D721Med (cell line): ENCODE measurements around the gene AUTS2.

Source experiments
- DNase-seq: peaks from one replicate; pipeline ENCODE4 v3.0.0; 2011; ENCODE audit warnings: low spot score; ENCODE audit not compliant: insufficient read length
- FAIRE-seq: peaks from 2 replicates; lab custom pipeline; 2011; peaks lifted over from hg19 to GRCh38; lab: Jason Lieb, UNC
- TF ChIP-seq, protein P1 (sequence below): IDR thresholded peaks from 2 replicates; pipeline ENCODE4 v1.5.1; 2012; ENCODE audit warnings: mild to moderate bottlenecking, control low read depth; ENCODE audit not compliant: insufficient read depth; ENCODE audit errors: missing control alignments

Gene AUTS2

DNA sequence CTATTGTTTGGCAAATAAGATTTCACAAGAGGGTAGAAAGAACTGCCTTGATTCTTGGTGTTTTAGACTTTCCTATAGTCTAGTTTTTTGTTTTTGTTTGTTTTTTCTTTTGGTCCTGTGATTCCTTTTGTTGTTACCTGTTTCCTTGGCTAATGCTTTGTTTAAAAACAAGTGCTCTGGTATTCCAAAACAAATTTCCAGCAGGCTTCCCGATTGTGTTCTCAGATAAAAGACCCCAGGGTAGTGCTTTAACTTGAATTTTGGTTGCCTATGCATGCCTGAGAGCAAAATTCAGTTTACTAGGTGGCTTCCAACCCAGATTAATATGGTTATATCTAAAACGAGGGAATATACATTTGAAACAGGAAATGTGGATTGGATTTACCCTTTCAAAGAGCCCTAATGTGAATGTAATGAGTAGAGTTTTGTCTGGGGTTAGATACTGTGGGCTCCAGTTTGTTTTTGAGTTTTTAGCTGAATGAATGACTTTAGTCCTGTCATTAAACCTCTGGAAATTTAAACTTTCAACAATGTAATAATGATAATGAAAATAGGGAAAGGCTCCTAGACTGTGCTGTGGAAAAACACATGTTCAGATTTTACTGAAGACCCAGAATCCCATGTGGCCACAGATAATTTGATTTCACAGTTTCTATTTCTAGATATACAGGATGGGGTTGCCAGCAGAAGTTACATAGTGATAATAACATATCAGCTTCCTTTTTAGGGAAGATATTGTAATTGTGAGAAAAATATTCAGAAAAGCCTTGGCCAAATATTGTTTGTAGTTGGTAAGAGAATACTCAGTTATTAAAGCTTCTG, 23.9 kb downstream of the AUTS2 start:
- FAIRE-seq: no peak
- TF ChIP-seq, protein P1, sequence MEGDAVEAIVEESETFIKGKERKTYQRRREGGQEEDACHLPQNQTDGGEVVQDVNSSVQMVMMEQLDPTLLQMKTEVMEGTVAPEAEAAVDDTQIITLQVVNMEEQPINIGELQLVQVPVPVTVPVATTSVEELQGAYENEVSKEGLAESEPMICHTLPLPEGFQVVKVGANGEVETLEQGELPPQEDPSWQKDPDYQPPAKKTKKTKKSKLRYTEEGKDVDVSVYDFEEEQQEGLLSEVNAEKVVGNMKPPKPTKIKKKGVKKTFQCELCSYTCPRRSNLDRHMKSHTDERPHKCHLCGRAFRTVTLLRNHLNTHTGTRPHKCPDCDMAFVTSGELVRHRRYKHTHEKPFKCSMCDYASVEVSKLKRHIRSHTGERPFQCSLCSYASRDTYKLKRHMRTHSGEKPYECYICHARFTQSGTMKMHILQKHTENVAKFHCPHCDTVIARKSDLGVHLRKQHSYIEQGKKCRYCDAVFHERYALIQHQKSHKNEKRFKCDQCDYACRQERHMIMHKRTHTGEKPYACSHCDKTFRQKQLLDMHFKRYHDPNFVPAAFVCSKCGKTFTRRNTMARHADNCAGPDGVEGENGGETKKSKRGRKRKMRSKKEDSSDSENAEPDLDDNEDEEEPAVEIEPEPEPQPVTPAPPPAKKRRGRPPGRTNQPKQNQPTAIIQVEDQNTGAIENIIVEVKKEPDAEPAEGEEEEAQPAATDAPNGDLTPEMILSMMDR: no peak
- DNase-seq: no peak

DNA sequence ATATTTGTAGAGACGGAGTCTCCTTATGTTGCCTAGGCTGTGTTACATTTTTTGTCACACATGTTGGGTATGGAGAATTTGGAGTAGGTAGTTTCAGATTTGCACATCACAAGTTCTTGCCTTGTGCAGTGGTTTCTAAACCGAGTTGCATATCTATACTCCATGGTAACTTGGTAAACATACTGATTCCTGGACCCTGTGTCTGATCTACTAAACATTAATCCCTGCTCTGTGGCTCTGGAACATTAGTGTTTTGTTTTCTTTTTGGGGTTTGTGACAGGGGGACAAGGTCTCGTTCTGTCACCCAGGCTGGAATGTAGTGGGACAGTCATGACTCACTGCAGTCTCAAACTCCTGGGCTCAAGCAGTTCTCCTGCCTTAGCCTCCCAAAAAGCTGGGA, 24.7 kb downstream of the AUTS2 start:
- DNase-seq (no peak), FAIRE-seq (no peak)
- TF ChIP-seq, protein P1: no peak

DNA sequence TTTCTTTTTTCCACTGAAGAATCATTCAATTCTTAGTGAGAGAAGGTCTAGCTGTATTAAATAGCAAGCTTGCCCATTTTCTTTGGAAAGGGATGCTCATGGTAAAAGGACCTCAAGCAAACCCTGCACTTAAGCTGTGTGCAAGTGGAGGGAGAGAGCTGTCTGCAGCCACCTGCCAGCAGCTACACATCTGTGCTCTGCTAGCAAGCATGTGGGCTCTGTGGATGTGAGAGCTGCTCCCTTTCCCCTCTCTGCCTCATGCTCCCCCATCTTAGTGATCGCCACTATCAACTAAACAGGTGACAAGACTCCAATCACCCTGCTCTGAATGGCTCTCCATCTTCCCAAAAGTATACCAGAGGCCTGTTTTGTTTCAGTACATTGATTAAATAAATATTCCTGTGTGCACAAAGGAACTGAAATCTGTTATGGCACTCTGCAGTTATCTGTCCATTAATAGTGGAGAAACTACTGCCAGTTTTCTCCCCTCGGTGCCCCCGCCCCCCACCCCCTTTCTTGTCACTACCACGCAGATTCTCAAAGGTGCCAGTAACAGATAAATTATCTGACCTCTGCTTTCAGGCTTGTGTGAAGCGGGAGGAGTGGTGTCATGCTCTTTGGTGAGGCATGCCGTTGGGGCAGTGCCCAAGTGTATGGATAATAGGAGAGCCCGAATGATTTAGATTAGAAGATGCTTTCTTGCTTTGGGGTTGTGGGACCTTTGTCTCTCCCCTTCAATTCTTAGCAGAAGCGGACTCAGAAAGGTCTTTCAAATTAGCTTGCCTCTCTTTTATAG, 26.4 kb downstream of the AUTS2 start:
- DNase-seq (no peak), FAIRE-seq (no peak)
- TF ChIP-seq, protein P1: no peak

DNA sequence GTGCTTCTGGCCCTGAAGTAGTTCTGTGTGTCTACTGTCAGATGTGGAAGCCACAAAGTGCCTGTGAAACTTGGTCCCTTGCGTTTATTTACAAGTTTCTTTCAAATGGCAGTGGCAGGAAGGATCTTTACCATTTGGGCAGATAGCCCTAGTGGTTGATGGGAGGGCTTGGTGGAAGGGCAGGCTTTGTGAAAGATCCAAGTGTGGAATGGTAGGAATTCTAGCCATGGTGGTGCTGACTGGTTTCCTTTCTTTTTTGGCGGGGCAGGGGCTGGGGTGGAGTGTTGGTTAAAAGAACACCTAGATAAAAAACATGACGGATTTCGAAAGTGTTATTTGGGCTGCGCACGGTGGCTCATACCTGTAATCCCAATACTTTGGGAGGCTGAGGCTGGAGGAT, 27.0 kb downstream of the AUTS2 start:
- FAIRE-seq: no peak
- no peak for DNase-seq
- TF ChIP-seq, protein P1: no peak

DNA sequence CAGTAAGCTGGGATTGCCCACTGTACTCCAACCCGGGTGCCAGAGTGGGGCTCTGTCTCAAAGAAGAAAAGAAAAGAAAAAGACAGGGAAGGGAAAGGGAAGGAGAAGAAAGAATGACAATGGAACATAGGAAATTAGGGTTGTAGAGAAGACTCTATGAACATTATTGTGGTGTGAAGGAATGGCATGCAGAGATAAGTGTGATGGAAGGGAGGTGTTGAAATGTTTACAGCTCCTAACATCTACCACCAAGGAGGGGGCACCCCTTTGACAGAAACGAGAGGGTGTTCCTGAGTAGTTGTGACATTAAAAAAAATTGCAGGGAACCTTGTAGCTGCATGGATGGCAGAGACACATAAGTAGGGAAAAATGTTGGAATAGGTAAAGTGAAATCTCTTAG, 27.5 kb downstream of the AUTS2 start:
- TF ChIP-seq, protein P1: no peak
- FAIRE-seq (no peak), DNase-seq (no peak)

DNA sequence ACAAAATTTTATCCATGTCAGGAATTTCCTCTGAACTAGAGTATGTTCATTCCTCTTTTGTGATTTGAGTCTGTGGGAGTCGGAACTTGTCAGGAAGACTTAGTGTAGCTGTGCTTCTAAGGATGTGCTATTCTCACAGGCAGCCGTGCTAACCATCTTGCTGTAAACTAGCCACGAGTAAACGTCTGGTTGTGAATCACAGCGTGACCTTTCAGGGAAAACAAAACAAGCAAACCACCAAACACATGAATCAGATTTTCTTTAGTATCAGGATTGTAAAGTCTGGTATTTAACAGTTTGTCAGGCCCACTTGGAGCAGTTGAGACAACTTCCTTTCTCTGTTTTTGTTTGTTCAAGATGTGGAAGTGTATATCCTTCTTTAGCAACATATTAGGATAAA, 32.0 kb downstream of the AUTS2 start:
- FAIRE-seq: no peak
- TF ChIP-seq, protein P1: no peak
- no peak for DNase-seq
